H1 (cell line): ENCODE data around the gene CYP26A1. TPM values are rescaled to one million over a fixed set of nuclear protein-coding genes. Genes with fewer than 3 reads are reported as not detected.

Experiments used
- CTCF ChIA-PET: fragments of 300-600 bp; sonication (Branson Sonifier 250); formaldehyde crosslinking; loops from one replicate; lab custom pipeline; 2021; ENCODE audit not compliant: partially characterized antibody; lab: Charles Lee
- POLR2A ChIA-PET: fragments of 300-600 bp; sonication (Branson Sonifier 250); formaldehyde crosslinking; loops from one replicate; lab custom pipeline; 2021; ENCODE audit warnings: inconsistent platforms; ENCODE audit not compliant: partially characterized antibody; lab: Charles Lee
- DNase-seq, 2 experiments: peaks; one replicate each; pipeline versions ENCODE4 v3.0.0 to v3.0.0-alpha.2; 2010 to 2022; ENCODE audit warnings: low spot score in 2 of 2, low read depth in 1 of 2, mixed read lengths in 1 of 2
- FAIRE-seq: peaks from 2 replicates; lab custom pipeline; 2011; peaks lifted over from hg19 to GRCh38; lab: Jason Lieb, UNC
- H2AFZ ChIP-seq: 2 replicates; pipeline ENCODE4 v1.8.1; 2012; ENCODE audit warnings: low read length, inconsistent platforms
- H2AK5ac ChIP-seq: 2 replicates; pipeline ENCODE4 v1.6.1; 2013; ENCODE audit warnings: low read depth, low read length
- H2BK120ac ChIP-seq: replicated peaks from 2 replicates; pipeline ENCODE3; 2013; ENCODE audit warnings: low read depth, low read length, inconsistent platforms
- H2BK12ac ChIP-seq: 2 replicates; pipeline ENCODE4 v1.6.1; 2013; ENCODE audit warnings: low read depth, low read length
- H2BK15ac ChIP-seq: 2 replicates; pipeline ENCODE4 v1.6.1; 2013; ENCODE audit warnings: low read length
- H2BK20ac ChIP-seq: 2 replicates; pipeline ENCODE4 v1.6.1; 2013; ENCODE audit warnings: low read length
- H2BK5ac ChIP-seq: 2 replicates; pipeline ENCODE4 v1.6.1; 2013; ENCODE audit warnings: low read depth, low read length
- H3K14ac ChIP-seq: 2 replicates; pipeline ENCODE4 v1.6.1; 2013; ENCODE audit warnings: inconsistent platforms; ENCODE audit not compliant: insufficient read length
- H3K18ac ChIP-seq: 2 replicates; pipeline ENCODE4 v1.6.1; 2013; ENCODE audit warnings: low read length; ENCODE audit errors: extremely low read depth
- H3K23ac ChIP-seq: 2 replicates; pipeline ENCODE4 v1.6.1; 2013; ENCODE audit warnings: inconsistent platforms; ENCODE audit not compliant: insufficient read length
- H3K23me2 ChIP-seq: 2 replicates; pipeline ENCODE4 v1.6.1; 2013; ENCODE audit warnings: low read depth, low read length
- H3K27ac ChIP-seq: 2 replicates; pipeline ENCODE4 v1.6.1; 2011; ENCODE audit warnings: low read depth, low read length, inconsistent platforms
- H3K27me3 ChIP-seq, 4 experiments: replicated peaks in 1 of 4; 1 replicate in 1 of 4; 2 replicates in 3 of 4; pipeline versions ENCODE4 v1.6.1 to v1.8.1; 2011 to 2013; ENCODE audit warnings: low read length in 3 of 4, mild to moderate bottlenecking in 3 of 4, inconsistent platforms in 2 of 4, mixed read lengths in 2 of 4, moderate library complexity in 1 of 4; ENCODE audit not compliant: control insufficient read depth in 3 of 4, insufficient read depth in 3 of 4; ENCODE audit errors: extremely low read depth in 1 of 4
- H3K36me3 ChIP-seq, 4 experiments: 2 replicates each; pipeline versions ENCODE4 v1.6.1 to v1.8.1; 2011 to 2013; ENCODE audit warnings: mild to moderate bottlenecking in 4 of 4, low read length in 3 of 4, moderate library complexity in 2 of 4, control low read depth in 1 of 4, inconsistent platforms in 1 of 4; ENCODE audit not compliant: insufficient read depth in 4 of 4, control insufficient read depth in 2 of 4
- H3K4ac ChIP-seq: replicated peaks from 2 replicates; pipeline ENCODE3; 2013; ENCODE audit warnings: low read length, low read depth, mixed read lengths, inconsistent platforms; ENCODE audit not compliant: insufficient read length
- H3K4me1 ChIP-seq, 4 experiments: replicated peaks in 1 of 4; 1 replicate in 1 of 4; 2 replicates in 3 of 4; pipeline versions ENCODE4 v1.6.1 to v1.8.1; 2011 to 2013; ENCODE audit warnings: low read length in 3 of 4, inconsistent platforms in 2 of 4, mixed read lengths in 1 of 4; ENCODE audit not compliant: insufficient read depth in 4 of 4, control insufficient read depth in 3 of 4
- H3K4me2 ChIP-seq, 2 experiments: 2 replicates each; pipeline versions ENCODE4 v1.6.1 to v1.8.1; 2011 to 2013; ENCODE audit warnings: low read depth in 2 of 2, low read length in 2 of 2, control low read depth in 1 of 2, inconsistent platforms in 1 of 2, mild to moderate bottlenecking in 1 of 2; ENCODE audit not compliant: insufficient read depth in 1 of 2
- H3K4me3 ChIP-seq, 4 experiments: fragments of 200-600, 300-600 bp in 1 of 4; sonication (generic), shearing (Covaris generic), sonication (Bioruptor Twin) in 1 of 4; 2 replicates each; pipeline versions ENCODE4 v1.5.1 to v1.8.1; 2011 to 2016; ENCODE audit warnings: low read length in 4 of 4, low read depth in 3 of 4, control low read depth in 2 of 4, inconsistent platforms in 2 of 4, mild to moderate bottlenecking in 2 of 4, mixed read lengths in 1 of 4, moderate library complexity in 1 of 4; ENCODE audit not compliant: insufficient read depth in 2 of 4; ENCODE audit errors: extremely low read depth in 1 of 4
- H3K56ac ChIP-seq: replicated peaks from 2 replicates; pipeline ENCODE3; 2013; ENCODE audit warnings: low read depth, mild to moderate bottlenecking, mixed read lengths, low read length, inconsistent platforms; ENCODE audit not compliant: insufficient read length
- H3K79me1 ChIP-seq: 2 replicates; pipeline ENCODE4 v1.6.1; 2013; ENCODE audit warnings: low read depth, low read length, control low read depth
- H3K79me2 ChIP-seq, 2 experiments: 2 replicates each; pipeline versions ENCODE4 v1.6.1 to v1.8.1; 2012 to 2013; ENCODE audit warnings: low read length in 2 of 2, mild to moderate bottlenecking in 2 of 2, inconsistent platforms in 1 of 2; ENCODE audit not compliant: insufficient read depth in 2 of 2, control insufficient read depth in 1 of 2
- H3K9ac ChIP-seq, 4 experiments: replicated peaks in 1 of 4; 1 replicate in 1 of 4; 2 replicates in 3 of 4; pipeline versions ENCODE4 v1.6.1 to v1.8.1; 2011 to 2013; ENCODE audit warnings: low read depth in 3 of 4, low read length in 3 of 4, control low read depth in 2 of 4, mild to moderate bottlenecking in 2 of 4, moderate library complexity in 2 of 4, inconsistent platforms in 1 of 4; ENCODE audit errors: extremely low read depth in 1 of 4
- H3K9me3 ChIP-seq, 2 experiments: 2 replicates each; pipeline versions ENCODE4 v1.6.1 to v1.8.1; 2012 to 2013; ENCODE audit warnings: mild to moderate bottlenecking in 2 of 2, moderate library complexity in 2 of 2, control low read depth in 1 of 2, inconsistent platforms in 1 of 2, low read depth in 1 of 2, low read length in 1 of 2, mixed read lengths in 1 of 2; ENCODE audit not compliant: insufficient read depth in 2 of 2
- H4K20me1 ChIP-seq, 2 experiments: replicated peaks in 1 of 2; 2 replicates each; pipeline versions ENCODE3 to v1.8.1; 2011 to 2013; ENCODE audit warnings: inconsistent platforms in 2 of 2, low read length in 2 of 2, mild to moderate bottlenecking in 1 of 2; ENCODE audit not compliant: insufficient read depth in 2 of 2, control insufficient read depth in 1 of 2
- H4K5ac ChIP-seq: 2 replicates; pipeline ENCODE4 v1.6.1; 2013; ENCODE audit warnings: low read length, low read depth, mixed read lengths, inconsistent platforms; ENCODE audit not compliant: insufficient read length
- H4K8ac ChIP-seq: 2 replicates; pipeline ENCODE4 v1.8.0; 2013; ENCODE audit warnings: mild to moderate bottlenecking, moderate library complexity, low read length, inconsistent platforms; ENCODE audit not compliant: insufficient read depth; ENCODE audit errors: extremely low read depth
- H4K91ac ChIP-seq: replicated peaks from 2 replicates; pipeline ENCODE3; 2013; ENCODE audit warnings: low read length, mixed read lengths, inconsistent platforms; ENCODE audit not compliant: insufficient read length
- CBX8 ChIP-seq: fragments of 300-800, 300-1000 bp; sonication (generic); IDR thresholded peaks from 2 replicates; pipeline ENCODE4 v1.7.1; 2016; ENCODE audit warnings: low read depth, low read length, borderline replicate concordance
- CEBPB ChIP-seq: IDR thresholded peaks from 2 replicates; pipeline ENCODE4 v1.6.1; 2012; ENCODE audit warnings: low read depth, low read length
- GTF2F1 ChIP-seq: IDR thresholded peaks from 2 replicates; pipeline ENCODE4 v1.6.1; 2012; ENCODE audit warnings: low read depth, low read length, improper control_type of control experiment, borderline replicate concordance
- MAFK ChIP-seq: IDR thresholded peaks from 2 replicates; pipeline ENCODE4 v1.6.1; 2012; ENCODE audit warnings: low read depth, mild to moderate bottlenecking, improper control_type of control experiment, low read length
- NANOG ChIP-seq: IDR thresholded peaks from 2 replicates; pipeline ENCODE4 v1.6.1; 2011; ENCODE audit warnings: low read length, low read depth, mild to moderate bottlenecking, inconsistent platforms; ENCODE audit not compliant: insufficient read depth, poor library complexity, severe bottlenecking
- NRF1 ChIP-seq: IDR thresholded peaks from 2 replicates; pipeline ENCODE4 v1.6.1; 2011; ENCODE audit warnings: mild to moderate bottlenecking, low read depth, low read length, improper control_type of control experiment
- SIRT6 ChIP-seq: IDR thresholded peaks from one replicate; pipeline ENCODE4 v1.7.1; 2012; ENCODE audit warnings: low read length, inconsistent platforms
- SIX5 ChIP-seq: IDR thresholded peaks from 2 replicates; pipeline ENCODE4 v1.6.1; 2011; ENCODE audit warnings: mild to moderate bottlenecking, low read depth, low read length
- SUZ12 ChIP-seq: fragments of 200-600 bp; sonication (generic); IDR thresholded peaks from 2 replicates; pipeline ENCODE4 v1.6.1; 2012; ENCODE audit warnings: mild to moderate bottlenecking, inconsistent platforms, low read length, moderate library complexity, mixed read lengths
- WGBS, 2 experiments: shearing (Covaris generic) in 1 of 2; methylation state at CpG; one replicate each; pipeline versions ENCODE4 v1.1.6 to v1.1.7; 2013 to 2015; ENCODE audit warnings: low lambda C conversion rate in 2 of 2, mixed read lengths in 2 of 2, inconsistent platforms in 1 of 2, low coverage in 1 of 2, missing lambda C conversion rate in 1 of 2; ENCODE audit not compliant: insufficient replicate concordance in 2 of 2, insufficient coverage in 1 of 2, insufficient read length in 1 of 2; ENCODE audit errors: extremely low coverage in 1 of 2, missing lambda C conversion rate in 1 of 2; 5-methylcytosine and 5-hydroxymethylcytosine counted together
- polyA plus RNA-seq, 7 experiments: library from polyadenylated mRNA; depleted of rRNA in 3 of 7; stranded (reverse) in 5 of 7; unstranded in 2 of 7; fragments of >200 nt in 5 of 7; fragments of 200-250 nt in 2 of 7; gene quantifications; 1 replicate in 5 of 7; 2 replicates in 1 of 7; 4 replicates in 1 of 7; pipeline versions ENCODE4 v1.2.1 to v1.2.3, GENCODE V29; 2011 to 2013; ENCODE audit warnings: missing spikeins in 2 of 7, mixed read lengths in 2 of 7
- total RNA-seq: library from RNA; stranded (reverse); fragmentation: NEBNext Ultra II Directional; extraction: Animal tissue kit (Norgen Biotek cat#: 25700); gene quantifications from 2 replicates; pipeline ENCODE4 v1.2.1, GENCODE V29; 2021

Gene CYP26A1
- total and polyA plus RNA-seq, 2 of the 8 experiments (the other 6 are each of a cell fraction or from before 2014, with no cell fraction given) = 5.0 to 9.1 TPM

GRCh38 chr10:93058139-93058538, 15.6 kb upstream of the CYP26A1 start:
- Histone ChIP-seq H3K36me3 (peaks cover 0 to 10% (median 0%) of the 10 kb centered on the region in 4 experiments; a peak in 1 of 8 replicates), H2AK5ac (no peak overlapping the region), H3K27ac (no peak overlapping the region), H3K79me1 (no peaks in the 10 kb centered on the region), H3K27me3 (peaks cover 43 to 55% (median 47%) of the 10 kb centered on the region in 4 experiments), H4K8ac (no peak overlapping the region), H4K5ac (no peak overlapping the region), H2AFZ (no peak overlapping the region), H3K14ac (no peak overlapping the region), H3K79me2 (no peaks in the 10 kb centered on the region), H4K20me1 (peaks cover 0 to 5% of the 10 kb centered on the region in 2 experiments), H3K23me2 (peaks cover 10% of the 10 kb centered on the region; the same call in 1 of the 2 replicates), H3K4ac (no peak overlapping the region), H3K18ac (no peak overlapping the region), H2BK20ac (no peak overlapping the region), H3K4me1 (peaks cover 3 to 26% (median 18%) of the 10 kb centered on the region in 4 experiments; a peak in 6 of 7 replicates), H3K4me3 (no peak overlapping the region), H3K23ac (no peak overlapping the region), H4K91ac (no peak overlapping the region), H3K4me2 (no peak overlapping the region), H2BK12ac (no peak overlapping the region), H3K9ac (no peak overlapping the region), H2BK5ac (no peak overlapping the region), H3K56ac (no peak overlapping the region), H2BK120ac (no peak overlapping the region), H3K9me3 (no peaks in the 10 kb centered on the region; a peak in 1 of 4 replicates), H2BK15ac (no peak overlapping the region)
- ChIA-PET POLR2A (no interaction called here), CTCF (interaction anchor here (1.3 to 14.8 kb wide), 5 partner anchors 10 to 300 kb away, joined by 3 to 147 read pairs (median 9); partner anchors contain the start of gene CYP26A1)
- no peak for DNase-seq
- WGBS, 2 experiments = 84% methylated on average over 3 of the region's 3 CpGs; no CpG with 5 or more reads in 1 of the 2 experiments
- no peak for FAIRE-seq
- TF ChIP-seq NANOG = no peak
- TF ChIP-seq SIX5 = no peak
- TF ChIP-seq GTF2F1 = no peak
- no peak for TF ChIP-seq CEBPB
- no peak for TF ChIP-seq MAFK
- TF ChIP-seq SIRT6 = no peak
- no peak for TF ChIP-seq SUZ12
- no peak for TF ChIP-seq CBX8
- TF ChIP-seq NRF1 = no peak
